Cardiac septum (tissue), 1 donor: Measurements from ENCODE around the gene DIRAS3. TPM values are rescaled to one million over a fixed set of nuclear protein-coding genes. Genes with fewer than 3 reads are reported as not detected.
"Not testable (repeated sequence)": the region's sequence is repeated elsewhere in the genome, so short reads cannot be mapped to it uniquely, and the experiment has no call there.

Experiments used
- DNase-seq: peaks from one replicate; pipeline ENCODE4 v3.0.0-alpha.2; 2020; ENCODE audit warnings: low spot score
- intact Hi-C: fragments of 100-400 bp; cut with DNase I; formaldehyde crosslinking; loops from one replicate; pipeline ENCODE4 v1.14.0; 2022
- long read RNA-seq: library from polyadenylated mRNA; unstranded; transcript quantifications from one replicate; pipeline ENCODE4 v2.0.0, GENCODE V29; 2021
- total RNA-seq: library from RNA; stranded (reverse); fragmentation: NEBNext Ultra II Directional; extraction: Animal tissue kit (Norgen Biotek cat#: 25700); gene quantifications from one replicate; pipeline ENCODE4 v1.2.1, GENCODE V29; 2021
- donor health status: DM: no; HTN: no; CAD: no.

Gene DIRAS3, protein sequence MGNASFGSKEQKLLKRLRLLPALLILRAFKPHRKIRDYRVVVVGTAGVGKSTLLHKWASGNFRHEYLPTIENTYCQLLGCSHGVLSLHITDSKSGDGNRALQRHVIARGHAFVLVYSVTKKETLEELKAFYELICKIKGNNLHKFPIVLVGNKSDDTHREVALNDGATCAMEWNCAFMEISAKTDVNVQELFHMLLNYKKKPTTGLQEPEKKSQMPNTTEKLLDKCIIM
- total RNA-seq = 37.8 TPM
- long read RNA-seq, transcript DIRAS3-202 (2 exons, 1,481 nt) = major isoform, 114 of 118 reads
- long read RNA-seq, partial matches to known transcripts = 3 of 118 reads
- long read RNA-seq, other reads (novel, unspliced or antisense) = 1 of 118 reads

DNA sequence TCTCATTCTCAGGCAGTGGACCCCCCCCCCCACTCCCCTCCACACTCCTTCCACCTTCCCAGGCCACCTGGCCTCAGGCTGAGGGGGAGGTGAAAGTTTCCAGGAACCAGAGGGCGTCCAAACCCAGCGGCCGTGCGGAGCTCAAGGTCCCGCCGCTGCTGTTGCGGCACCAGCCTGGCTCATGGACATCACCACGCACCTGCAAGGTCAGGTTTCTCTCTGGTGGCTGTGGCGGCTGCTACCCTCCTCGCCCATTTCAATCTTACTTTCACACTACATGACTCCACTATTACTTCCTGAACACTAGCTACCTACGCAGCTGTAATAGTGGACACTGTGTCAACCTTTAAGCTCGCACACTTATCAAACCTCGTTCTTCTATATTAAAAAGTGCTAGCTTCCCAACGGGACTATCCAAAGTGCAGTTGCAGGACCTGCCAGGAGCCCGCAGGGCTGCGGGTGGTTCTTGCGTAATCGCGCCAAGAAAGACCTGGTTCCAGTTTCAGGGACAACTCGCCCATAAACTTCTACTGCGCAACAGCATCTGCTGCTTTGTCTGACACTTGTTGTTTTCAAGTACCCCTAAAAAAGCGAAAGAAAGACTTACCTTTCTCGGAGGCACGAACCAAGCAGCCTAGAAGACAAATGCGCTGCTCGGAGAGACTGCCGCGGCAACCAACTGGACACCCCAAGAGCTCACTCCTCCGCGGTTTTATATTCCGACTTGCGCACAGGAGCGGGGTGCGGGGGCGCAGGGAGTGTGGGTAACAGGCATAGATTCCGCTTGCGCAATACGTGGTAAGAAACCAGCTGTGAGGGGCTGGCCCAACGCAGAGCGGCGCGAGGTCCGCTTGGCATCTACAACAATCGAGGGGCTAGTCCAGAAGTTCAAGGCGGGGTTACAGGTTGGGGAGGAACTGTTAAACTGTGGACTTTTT lies at the start of gene DIRAS3:
TSS of gene DIRAS3 (minus strand) at position 687 of the 938 bp plus-strand sequence. CDS start 3,330 bp downstream, outside the sequence.
- DNase-seq = no peak
- intact Hi-C loops = loop anchor here (2.0 kb wide), 1 partner anchor 197 kb away; no protein-coding TSS in a partner anchor

DNA sequence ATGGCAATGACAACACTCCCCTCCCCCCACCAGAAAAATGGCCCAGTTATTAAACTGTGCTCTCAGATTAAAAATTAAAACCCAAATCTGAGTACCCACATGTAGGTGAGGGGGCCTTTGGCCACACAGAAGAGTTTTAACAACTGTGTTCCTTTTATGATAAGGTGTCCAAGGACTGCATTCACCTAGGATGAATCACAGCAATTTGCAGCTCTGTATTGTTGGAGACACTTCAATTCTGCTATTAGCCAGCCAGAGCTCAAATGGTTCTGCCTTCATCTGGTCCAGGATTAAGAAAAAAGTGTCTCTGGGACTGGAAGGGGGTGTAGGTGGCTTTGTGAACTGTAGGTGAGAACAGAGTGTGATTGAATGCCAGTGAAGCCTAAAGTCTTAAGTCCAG lies 43.3 kb upstream of the DIRAS3 start:
- intact Hi-C loops = no loop called here

DNA sequence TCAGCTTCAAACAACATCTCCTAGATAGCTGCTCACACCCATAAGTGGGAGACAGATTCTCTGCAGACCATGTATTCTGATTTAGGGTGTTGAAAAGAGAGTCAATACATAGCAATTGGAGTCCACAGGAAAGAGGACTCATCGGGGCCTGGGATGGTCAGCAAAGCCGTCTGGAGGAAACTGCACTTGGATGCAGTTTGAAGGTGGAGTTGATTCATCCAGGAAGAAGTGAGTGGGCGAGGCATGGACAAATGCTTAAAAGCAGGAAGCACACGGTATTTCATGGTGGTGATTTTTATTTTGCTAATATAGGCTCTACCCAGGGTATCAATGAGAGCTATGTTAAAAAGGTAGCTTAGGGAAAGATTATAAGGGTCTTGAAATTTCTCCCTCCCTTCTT lies 36.8 kb upstream of the DIRAS3 start:
- intact Hi-C loops = no loop called here
- DNase-seq = no peak

More for the DNA sequence above, 43.3 kb upstream of the DIRAS3 start:
- no peak for DNase-seq

DNA sequence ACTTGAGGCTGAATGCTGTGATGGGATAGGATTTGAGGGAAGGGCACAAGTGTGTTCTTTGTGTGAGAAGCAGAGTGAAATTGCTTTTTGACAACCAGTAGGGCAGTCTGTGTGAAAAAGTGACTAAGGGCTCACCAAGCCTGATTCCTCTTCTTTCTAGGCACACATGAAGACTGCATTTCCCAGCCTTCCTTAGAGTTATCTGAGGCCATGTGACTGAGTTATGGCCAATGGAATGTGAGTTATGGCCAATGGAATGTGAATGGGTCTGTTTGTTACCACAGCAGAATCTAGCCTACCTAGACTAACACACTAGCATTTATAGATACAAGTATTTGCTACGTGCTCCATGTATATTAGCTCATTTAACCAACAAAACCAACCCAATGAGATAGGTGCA lies 35.3 kb upstream of the DIRAS3 start:
- intact Hi-C loops = no loop called here
- DNase-seq = no peak

DNA sequence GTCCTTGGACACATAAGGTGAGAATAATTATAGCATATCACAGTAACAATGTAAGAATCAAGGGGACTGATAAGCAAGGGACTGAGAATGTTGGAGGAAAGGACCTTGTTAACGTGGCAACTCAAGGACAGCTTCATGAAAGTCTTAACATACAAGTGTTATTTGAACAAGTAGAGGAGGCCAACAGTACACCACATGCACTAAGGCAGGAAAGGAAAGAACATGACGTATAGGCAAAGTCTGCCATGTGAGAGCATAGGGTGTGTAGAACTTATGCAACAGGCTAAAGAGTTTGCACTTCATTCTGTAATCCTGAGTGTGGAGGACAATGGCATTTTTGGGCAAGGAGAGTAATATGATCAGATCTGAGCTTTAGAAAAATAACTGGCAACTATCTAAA lies 33.3 kb upstream of the DIRAS3 start:
- DNase-seq = no peak
- intact Hi-C loops = no loop called here

DNA sequence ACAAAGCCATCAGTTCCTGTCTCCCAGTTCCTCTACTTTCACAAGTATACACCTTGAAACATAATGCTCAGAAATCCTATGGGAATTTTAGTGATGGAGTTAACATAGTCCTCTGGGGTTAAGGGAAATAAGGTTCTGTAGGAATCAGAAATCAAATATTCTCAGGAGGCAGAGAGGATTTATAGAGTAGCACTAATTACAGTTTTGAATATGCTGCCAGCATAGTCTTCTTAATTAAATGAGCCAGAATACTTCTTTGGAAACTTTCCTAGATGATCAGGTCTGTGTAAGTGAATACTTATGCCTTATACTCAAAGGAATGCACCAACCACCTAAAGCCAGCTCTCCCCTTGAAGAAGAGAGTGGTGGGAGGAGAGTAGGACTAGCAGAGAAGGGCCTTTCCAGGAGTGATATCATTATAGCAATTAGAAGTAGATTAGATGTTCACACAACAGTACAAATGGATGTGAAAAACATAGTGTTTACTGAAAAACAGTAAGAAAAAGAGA lies 31.4 kb upstream of the DIRAS3 start:
- intact Hi-C loops = no loop called here
- DNase-seq = no peak

DNA sequence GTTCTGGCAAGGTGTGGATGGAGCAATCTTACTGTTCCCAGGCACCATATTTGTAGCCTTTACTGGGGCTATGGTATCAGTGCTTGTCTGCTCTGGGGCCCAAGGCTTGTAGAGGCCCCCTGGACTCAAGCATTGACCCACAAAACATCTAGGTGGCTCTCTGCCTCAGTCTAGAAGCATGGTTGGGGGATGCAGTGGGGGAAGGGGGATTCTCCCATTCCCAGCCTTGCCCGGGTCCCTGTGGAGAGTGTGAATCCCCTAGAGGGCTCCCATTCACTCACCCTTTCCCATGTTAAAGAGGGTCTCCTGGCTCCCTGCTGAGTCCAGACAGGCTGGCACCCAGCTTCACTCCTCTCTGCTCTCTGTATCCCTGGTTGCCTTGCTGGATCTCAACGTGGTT lies 28.2 kb upstream of the DIRAS3 start:
- no peak for DNase-seq
- intact Hi-C loops = no loop called here

DNA sequence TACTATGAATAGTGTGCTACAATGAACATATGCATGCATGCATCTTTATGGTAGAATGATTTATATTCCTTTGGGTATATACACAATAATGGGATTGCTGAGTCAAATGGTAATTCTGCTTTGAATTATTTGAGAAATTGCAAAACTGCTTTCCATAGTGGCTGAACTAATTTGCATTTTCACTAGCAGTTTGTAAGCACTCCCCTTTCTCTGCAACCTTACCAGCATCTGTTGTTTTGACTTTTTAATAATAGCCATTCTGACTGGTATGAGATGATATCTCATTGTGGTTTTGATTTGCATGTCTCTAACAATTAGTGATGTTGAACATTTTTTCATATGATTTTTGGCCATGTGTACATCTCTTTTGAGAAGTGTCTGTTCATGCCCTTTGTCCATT lies 24.0 kb upstream of the DIRAS3 start:
- DNase-seq = no peak
- intact Hi-C loops = no loop called here

DNA sequence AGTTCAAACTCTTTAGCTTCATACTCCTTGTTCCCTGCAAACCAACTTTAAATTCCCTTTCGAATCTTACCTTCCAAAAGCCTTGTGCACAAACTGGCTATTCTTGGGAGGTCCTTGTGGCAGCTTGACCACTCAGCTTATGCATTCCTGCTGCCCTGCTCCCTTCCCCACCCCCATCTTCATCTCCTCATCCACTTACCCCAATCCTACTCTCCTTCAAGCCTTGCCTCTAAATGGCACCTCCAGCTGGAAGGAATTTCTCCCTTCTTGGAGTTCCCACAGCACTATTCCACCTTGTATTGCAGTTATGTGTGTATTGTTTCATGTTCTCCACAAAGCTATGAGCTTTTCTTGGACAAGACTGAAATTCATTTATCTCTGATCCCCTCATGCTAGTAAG lies 15.3 kb upstream of the DIRAS3 start:
- intact Hi-C loops = no loop called here
- DNase-seq = no peak

DNA sequence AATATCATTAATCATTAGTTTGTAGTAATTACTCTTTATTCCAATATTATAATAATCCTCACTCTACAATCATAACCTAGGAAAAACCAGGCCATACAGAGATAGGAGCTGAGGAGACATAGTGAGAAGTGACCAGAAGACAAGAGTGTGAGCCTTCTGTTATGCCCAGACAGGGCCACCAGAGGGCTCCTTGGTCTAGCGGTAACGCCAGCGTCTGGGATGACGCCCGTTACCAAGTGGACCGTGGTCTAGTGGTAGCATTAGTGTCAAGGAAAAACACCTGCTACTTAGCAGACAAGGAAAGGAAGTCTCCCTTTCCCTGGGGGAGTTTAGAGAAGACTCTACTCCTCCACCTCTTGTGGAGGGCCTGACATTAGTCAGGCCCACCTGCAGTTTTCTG lies 7.6 kb upstream of the DIRAS3 start:
- intact Hi-C loops, DNase-seq: not testable (repeated sequence)

DNA sequence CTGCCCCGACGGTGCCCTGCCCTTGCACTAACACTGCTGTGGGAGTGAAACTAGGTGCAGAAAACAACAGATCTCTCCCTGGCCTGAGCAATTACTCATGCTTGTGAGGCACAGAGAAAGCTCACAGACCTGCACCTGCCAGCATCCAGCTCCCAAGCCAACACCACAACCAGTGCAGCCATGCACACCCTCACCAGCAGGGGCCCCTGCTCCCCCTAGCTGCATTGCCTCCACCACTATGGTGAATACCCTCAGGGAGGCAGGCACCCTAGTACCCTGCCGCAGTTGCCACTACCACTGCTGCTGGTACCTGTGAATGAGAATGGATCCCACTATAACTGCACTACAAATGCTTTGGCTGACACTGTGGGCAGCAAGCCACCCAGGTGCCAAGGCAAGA lies 7.1 kb upstream of the DIRAS3 start:
- DNase-seq = no peak
- intact Hi-C loops = no loop called here

DNA sequence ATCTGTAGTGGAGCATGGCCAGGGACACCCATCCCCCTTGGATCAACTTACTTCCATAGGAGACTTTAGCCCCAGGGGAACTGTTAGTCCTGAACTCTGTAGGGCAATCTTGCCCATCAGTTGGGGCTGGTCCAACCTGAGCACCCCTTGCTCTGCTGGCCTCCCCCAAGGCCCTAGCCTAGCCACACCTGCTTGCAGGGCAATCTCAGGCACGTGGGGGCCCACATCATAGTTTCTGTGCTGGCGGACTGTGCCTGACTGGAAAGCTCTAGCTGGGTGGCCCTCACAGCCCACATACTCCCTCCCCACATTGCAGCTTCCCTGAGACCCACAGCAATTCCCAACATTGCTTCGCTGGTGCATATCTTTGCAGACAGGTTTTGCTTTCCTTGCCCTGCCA lies 6.6 kb upstream of the DIRAS3 start:
- intact Hi-C loops = no loop called here
- DNase-seq = no peak

DNA sequence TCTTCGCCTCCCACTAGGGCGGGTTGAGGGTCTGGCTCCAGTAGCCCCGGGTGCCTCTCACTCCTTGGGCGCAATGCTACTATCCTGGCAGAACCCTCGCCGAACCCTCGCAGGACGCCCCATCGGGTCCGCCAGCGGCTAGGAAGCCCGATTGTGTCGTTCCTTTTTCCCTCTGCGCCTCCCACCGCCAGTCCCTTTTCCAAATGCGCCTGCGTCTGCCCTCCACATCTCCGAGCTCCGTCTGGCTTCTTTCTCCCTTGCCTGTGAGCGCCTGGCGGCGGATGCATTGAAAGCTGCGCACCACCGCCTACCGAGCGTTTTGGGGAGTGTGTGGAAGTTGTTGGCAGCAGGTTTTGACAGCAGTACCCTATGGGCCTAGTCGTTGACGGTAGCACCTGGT lies 1.0 kb upstream of the DIRAS3 start:
- no peak for DNase-seq
- intact Hi-C loops = loop anchor here (2.0 kb wide), 1 partner anchor 199 kb away; no protein-coding TSS in a partner anchor

DNA sequence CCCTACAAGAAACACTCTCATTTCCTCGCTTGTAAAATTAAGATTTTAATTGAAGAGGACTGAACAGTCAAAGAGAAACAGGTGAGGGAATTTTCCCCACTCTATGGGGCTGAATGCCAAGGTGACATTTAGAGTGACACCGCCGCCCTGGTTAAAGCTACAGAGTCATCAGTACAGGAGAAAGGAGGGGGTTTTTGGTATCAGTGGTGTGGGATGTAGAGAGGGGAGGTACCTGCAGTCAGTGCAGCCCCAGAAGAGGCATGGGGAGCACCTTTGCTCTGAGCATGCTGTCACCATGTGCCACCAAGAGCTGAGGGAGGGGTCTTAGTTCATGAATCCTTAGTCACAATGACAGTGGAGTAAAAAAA lies 2.8 kb downstream of the DIRAS3 start:
- intact Hi-C loops = no loop called here
- no peak for DNase-seq

DNA sequence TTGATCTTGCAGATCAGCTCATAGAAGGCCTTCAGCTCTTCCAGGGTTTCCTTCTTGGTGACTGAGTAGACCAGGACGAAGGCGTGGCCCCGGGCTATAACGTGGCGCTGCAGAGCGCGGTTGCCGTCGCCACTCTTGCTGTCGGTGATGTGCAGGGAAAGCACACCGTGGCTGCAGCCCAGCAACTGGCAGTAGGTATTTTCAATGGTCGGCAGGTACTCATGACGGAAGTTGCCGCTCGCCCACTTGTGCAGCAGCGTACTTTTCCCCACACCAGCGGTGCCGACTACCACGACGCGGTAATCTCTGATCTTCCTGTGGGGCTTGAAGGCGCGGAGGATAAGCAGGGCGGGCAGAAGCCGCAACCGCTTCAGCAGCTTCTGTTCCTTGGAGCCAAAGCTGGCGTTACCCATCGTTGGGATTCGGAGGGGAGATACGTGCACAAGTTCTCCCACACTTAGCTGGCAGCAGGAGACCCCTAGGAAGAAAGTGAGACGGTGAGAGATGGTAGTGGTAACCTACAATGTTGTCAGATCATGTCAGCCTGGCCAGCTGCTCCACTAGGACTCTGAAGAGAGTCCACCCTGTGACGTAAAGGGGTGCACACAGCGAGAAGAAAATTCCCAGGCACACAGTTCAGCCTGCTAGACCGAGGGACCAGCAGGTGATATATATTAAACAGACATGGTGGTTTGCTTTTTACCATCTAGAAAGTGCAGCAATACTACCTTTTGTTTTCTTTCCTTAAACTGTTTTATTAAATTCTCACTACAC lies 3.4 kb downstream of the DIRAS3 start:
- intact Hi-C loops = no loop called here
- DNase-seq = no peak

DNA sequence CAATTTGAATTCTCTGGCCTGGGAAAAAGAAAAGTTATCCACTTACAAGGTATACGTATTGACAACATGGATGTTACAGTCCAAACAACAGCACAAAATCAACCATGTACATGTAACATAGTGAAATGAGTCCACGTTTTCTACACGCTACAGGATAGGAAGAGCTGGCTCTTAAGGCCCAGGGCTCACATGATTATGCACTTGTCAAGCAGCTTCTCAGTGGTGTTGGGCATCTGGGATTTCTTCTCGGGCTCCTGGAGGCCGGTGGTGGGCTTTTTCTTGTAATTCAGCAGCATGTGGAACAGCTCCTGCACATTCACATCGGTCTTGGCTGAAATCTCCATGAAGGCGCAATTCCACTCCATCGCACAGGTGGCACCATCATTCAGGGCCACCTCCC lies 4.0 kb downstream of the DIRAS3 start:
- intact Hi-C loops = no loop called here
- DNase-seq = no peak

DNA sequence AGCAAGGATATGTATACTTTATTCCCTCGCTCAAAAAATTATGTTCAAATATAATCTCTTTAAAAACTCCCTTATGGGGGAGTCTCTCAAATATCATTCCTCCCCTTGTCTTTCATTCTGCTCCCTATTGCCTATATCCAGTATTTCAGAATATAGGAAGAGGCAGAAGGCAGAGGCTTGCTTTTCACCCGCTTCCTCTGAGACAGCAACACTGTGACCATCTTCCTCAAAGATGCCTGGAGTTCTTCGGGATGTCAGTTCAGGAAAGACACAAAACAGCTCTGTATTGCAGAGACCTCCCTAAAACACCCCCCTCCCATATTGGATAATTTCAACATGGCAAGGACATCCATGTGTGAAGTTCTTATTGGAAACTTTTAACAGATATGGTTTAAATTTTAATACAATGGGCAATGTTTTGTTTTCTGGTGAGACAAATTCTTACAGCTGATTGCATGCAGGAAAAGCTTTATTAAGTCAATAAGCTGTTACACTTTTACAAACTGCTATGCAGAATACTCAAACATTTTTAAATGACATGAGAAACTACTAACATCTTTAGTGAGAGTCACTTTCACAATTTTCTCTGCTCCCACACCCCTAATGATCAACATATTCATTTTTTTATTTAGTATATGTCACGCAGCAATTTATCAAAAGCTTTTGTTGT lies 4.8 kb downstream of the DIRAS3 start:
- intact Hi-C loops = no loop called here
- no peak for DNase-seq

DNA sequence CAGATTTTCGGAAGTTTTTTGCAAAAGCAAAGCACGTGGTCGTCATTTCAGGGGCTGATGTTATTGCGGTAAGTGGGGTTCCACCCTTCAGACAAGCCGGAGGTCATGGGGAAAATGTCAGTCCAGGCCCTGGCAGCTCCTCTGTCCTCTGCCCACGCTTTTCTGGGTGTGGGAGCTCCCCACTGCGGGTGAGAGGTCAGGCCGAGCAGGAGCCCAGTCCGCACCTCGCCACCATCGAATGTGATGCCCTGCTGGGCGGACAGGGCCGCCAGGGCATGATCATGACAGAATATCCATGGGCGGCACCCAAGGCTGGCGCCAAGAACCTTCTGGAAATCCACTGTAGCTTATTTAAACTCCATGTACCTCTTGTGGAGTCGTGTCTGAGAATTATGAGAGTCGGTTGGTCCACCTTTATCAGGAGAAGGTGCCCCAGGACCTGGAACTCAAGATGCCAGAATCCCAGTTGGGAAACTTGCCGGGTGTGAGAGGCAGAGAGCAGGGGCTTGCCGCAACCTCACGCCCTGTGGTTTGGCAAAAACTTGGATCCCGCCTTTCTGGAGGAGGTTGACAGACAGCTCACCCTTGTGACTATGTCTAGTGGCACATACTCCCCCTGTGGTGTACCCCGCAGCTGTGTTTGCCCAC lies 6.9 kb downstream of the DIRAS3 start:
- intact Hi-C loops = no loop called here

DNA sequence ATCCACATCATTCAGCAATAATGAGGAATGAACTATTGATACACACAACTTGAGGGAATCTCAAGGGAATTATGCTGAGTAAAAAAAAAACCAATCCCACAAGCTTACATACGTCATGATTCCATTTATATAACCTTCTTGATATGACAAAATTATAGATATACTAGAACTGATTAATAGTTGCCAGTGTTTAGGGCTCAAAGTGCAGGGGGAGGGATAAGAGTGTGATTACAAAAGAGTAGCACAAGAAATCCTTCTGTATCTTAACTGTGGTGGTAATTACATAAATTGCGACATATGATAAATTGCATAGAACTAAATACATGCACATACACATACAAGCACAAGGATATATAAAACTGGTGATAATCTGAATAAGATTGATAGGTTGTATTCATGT lies 13.5 kb downstream of the DIRAS3 start:
- intact Hi-C loops = no loop called here
- DNase-seq = no peak

More for the DNA sequence above, 6.9 kb downstream of the DIRAS3 start:
- DNase-seq = no peak
